ENCODE data around the gene CDK5RAP3.

DNA sequence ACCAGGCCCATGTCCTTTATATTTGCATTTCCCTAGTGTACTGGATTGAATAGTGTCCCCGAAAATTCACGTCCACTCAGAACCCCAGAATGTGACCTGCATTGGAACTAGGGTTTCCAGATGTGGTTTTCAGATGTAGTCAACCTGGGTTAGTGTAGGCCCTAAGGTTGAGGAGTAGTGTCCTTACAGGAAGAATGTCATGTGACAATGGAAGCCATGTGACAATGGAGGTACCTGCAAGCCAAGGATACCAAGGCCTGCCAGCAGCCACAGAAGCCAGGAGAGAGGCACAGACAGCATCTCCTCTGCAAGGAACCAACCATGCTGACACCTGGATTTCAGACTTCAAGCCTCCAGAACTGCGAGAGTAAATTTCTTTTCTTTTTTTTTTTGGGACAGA is 8.0 kb upstream of the CDK5RAP3 start:
- TF ChIP-seq CTCF (IDR thresholded peaks at IDR 0.05; ENCODE audit: borderline replicate concordance, extremely low read depth, low read length, poor library complexity, severe bottlenecking) (no peak), EZH2 (IDR thresholded peaks at IDR 0.05; ENCODE audit: borderline replicate concordance, low read depth, low read length, severe bottlenecking) (no peak)

All from DND-41 (cell line).